IPS-18c (cell line): ENCODE data around the gene HNRNPUL1.
"Not testable (repeated sequence)": the region's sequence is repeated elsewhere in the genome, so short reads cannot be mapped to it uniquely, and the experiment has no call there.

Source experiments
- H3K4me3 ChIP-seq: 2 replicates; pipeline ENCODE4 v1.7.0; 2013; ENCODE audit warnings: low read depth, mild to moderate bottlenecking, low read length, moderate library complexity; ENCODE audit not compliant: insufficient read depth
- H3K9me3 ChIP-seq: one replicate; pipeline ENCODE4 v1.6.1; 2013; ENCODE audit warnings: mild to moderate bottlenecking, low read length, moderate library complexity; ENCODE audit not compliant: control insufficient read depth, insufficient read depth

Gene HNRNPUL1

GRCh38 chr19:41263850-41264580 lies at the start of gene HNRNPUL1:
Gene HNRNPUL1, plus strand, starts transcription at chr19:41264372. Its CDS starts 132 bp downstream, at chr19:41264504.
- peak within 1 kb of the TSS; percentile 94 for H3K4me3 ChIP-seq
- peaks cover 2% of the 10 kb centered on the region for H3K9me3 ChIP-seq

GRCh38 chr19:41217741-41218140 lies 46.4 kb upstream of the HNRNPUL1 start:
- no peak overlapping the region for H3K4me3 ChIP-seq
- no peaks in the 10 kb centered on the region for H3K9me3 ChIP-seq

- H3K9me3 ChIP-seq: no peaks in the 10 kb centered on the region
- peak overlapping the region; percentile 74 for H3K4me3 ChIP-seq
Measured at GRCh38 chr19:41218249-41218614, 45.9 kb upstream of the HNRNPUL1 start.

- Histone ChIP-seq H3K4me3 (peak within 1 kb of the TSS; percentile 74), H3K9me3 (no peaks in the 10 kb centered on the region)
Measured at GRCh38 chr19:41218615-41219507, 45.3 kb upstream of the HNRNPUL1 start, which contains the start of gene AXL. Gene AXL, plus strand, starts transcription at chr19:41219223. Its CDS starts 170 bp downstream, at chr19:41219393.

GRCh38 chr19:41219924-41220567 lies 44.1 kb upstream of the HNRNPUL1 start:
- Histone ChIP-seq H3K9me3 (no peaks in the 10 kb centered on the region), H3K4me3 (peak overlapping the region; percentile 74)

- Histone ChIP-seq H3K4me3 (no peak overlapping the region; the same call in 1 of the 2 replicates), H3K9me3 (no peaks in the 10 kb centered on the region)
Measured at GRCh38 chr19:41220811-41221210, 43.4 kb upstream of the HNRNPUL1 start.

DNA sequence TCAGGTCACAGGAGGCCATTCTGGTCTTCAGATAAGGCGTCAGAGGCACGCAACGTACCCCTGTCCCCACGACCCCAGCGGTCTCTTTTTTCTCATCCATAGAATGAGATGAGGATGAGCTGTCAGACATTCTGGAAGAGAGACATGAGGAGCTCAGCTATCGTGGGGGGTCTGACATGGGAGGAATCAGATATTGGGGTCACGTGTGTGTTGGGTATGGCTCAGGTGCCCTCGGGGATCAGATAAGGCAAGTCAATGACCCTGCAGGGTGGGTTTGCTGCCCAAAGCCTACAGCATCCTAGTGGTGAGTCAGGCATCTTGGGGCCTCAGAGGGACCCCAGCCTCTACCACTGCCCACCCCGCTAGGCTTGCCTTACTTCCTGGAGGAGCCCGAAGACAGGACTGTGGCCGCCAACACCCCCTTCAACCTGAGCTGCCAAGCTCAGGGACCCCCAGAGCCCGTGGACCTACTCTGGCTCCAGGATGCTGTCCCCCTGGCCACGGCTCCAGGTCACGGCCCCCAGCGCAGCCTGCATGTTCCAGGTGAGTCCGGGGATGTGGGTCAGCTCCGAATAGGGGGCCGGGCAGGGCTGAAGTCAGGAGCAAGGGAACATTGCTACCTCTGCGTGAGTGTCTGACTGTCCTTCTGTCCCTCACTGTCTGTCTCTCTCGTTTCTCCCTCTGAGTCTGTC lies 42.5 kb upstream of the HNRNPUL1 start:
- Histone ChIP-seq H3K9me3 (no peaks in the 10 kb centered on the region), H3K4me3 (no peak overlapping the region)

DNA sequence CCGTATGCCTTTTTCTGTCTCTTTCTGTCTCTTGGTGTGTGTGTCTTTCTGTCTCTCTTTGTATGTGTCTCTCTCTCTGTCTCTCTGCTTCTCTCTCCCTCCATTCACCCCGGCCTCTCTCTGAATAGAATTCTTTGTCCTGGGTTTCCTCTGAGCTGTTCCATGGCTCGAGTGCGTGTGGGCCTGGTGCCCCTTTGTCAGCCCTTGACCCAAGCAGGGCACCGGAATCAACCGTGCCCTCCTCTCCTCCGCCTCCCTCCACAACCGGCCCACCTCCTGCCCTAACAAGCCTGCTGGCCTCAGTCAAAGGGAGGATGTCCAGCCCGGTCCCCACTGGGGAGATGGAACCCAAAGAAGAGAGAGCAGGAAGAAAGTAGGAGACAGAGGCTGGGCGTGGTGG lies 41.9 kb upstream of the HNRNPUL1 start:
- Histone ChIP-seq H3K4me3 (no peak overlapping the region), H3K9me3 (no peaks in the 10 kb centered on the region)

DNA sequence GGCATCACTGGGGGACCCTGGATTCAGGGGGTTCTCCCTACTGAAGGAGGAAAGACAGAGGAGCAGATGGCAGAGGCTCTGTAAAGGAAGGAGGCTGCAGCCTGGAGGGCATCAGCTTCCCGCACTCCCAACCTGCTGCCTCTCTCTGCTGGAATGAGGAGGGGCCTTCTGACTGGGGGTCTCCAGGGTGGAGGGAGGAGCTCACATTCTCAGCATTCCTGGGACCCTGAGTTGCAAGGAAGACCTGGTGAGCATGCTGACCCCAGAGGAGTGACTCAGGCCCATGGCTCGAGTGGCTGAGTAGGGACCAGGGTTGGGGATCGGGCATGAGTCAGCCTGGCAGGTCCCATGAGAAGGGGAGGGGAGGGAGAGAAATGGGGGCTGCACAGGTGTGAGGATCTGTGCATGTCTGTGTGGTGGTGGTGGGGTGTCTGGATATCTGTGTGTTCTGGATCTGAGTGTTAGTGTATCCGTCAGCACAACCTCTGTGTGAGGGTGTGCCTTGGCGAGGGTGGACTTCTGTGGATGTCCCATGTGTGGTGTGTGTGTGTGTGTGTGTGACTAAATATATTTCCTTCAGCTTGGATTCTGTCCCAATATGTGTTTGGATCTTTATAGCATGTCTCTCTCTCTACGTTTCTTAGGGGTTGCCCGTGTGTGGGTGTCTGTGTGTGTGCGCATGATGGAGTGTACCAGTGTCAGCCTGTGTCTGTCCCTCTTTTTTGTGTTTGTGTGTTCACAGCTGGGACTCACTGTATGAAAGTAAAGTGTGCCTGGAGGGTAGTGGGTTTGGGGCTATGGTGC lies 40.5 kb upstream of the HNRNPUL1 start:
- H3K4me3 ChIP-seq: no peak overlapping the region
- no peaks in the 10 kb centered on the region for H3K9me3 ChIP-seq

GRCh38 chr19:41224632-41225031 lies 39.5 kb upstream of the HNRNPUL1 start:
- no peaks in the 10 kb centered on the region for H3K9me3 ChIP-seq
- H3K4me3 ChIP-seq: no peak overlapping the region

DNA sequence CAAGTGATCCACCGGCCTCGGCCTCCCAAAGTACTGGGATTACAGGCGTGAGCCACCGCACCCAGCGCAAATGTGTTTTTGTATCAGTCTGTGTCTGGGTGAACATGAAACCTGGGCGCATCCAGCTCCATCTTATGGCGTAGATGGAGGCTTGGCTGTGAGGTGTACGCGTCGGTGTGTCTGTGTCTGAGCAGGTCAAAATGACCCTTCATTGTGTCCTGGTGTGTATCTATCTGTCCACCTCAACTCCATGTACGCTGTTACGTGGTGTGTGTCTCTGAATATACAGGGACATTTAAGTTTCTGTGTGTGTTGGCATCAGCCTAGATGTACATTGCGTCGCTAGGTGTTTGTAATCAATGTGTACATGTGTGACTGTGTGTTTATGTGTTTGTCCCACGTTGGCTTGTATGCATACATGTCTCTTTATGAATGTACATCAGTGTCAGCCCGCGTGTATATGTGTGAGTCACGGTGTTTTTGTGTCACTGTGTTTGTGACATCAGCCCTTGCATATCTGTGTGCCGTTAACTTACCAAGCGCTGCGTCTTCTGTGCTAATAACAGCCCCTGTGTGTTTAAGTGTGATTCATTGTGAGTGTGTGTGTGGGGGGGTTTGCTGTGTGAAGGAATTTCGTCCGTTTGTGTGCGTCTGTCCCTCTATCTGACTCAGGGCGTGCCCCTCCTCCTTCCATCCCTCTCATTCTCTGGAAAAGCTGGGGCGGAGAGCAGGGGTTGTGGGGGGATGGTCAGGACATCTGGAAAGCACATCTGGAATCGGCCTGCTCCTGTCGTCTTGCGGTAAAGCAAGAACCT lies 38.7 kb upstream of the HNRNPUL1 start:
- peak overlapping the region; percentile 50 for H3K4me3 ChIP-seq
- no peaks in the 10 kb centered on the region for H3K9me3 ChIP-seq

- peak overlapping the region; percentile 50 for H3K4me3 ChIP-seq
- no peaks in the 10 kb centered on the region for H3K9me3 ChIP-seq
Measured at GRCh38 chr19:41226053-41226873, 37.9 kb upstream of the HNRNPUL1 start.

- H3K4me3 ChIP-seq: no peak overlapping the region
- H3K9me3 ChIP-seq: no peaks in the 10 kb centered on the region
Measured at GRCh38 chr19:41226874-41227390, 37.2 kb upstream of the HNRNPUL1 start.

- H3K4me3 ChIP-seq: no peak overlapping the region
- H3K9me3 ChIP-seq: peaks cover 2% of the 10 kb centered on the region
Measured at GRCh38 chr19:41228486-41228885, 35.7 kb upstream of the HNRNPUL1 start.

DNA sequence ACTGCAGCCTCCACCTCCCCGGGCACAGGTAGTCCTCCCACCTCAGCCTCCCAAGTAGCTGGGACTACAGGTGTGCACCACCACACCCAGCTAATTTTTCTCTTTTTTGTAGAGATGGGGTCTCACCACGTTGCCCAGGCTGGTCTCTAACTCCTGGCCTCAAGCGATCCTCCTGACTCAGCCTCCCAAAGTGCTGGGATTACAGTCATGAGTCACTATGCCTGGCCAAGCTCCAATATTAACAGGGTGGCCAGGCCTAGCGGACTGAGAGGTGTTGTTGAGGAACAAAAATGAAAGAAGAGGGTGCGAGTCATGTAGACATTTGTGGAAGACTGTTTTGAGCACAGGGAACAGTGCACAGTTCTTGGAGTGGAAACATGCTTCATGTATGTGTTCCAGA lies 34.8 kb upstream of the HNRNPUL1 start:
- not testable (repeated sequence) for H3K9me3 ChIP-seq, H3K4me3 ChIP-seq
